ENCODE measurements around the gene ATP6V1G2. TPM values are rescaled to one million over a fixed set of nuclear protein-coding genes. Genes with fewer than 3 reads are reported as not detected.

Gene ATP6V1G2
- total and polyA plus RNA-seq, 2 of the 8 experiments (the other 6 are each of a cell fraction or from before 2014, with no cell fraction given) = 3.0 to 5.7 TPM

GRCh38 chr6:31533455-31533841 lies 13.0 kb downstream of the ATP6V1G2 start:
- CTCF ChIA-PET (ENCODE audit: partially characterized antibody) = interaction anchor here (0.6 kb wide), 1 partner anchor 40 kb away, joined by 3 read pairs; no protein-coding TSS in a partner anchor
- no peak overlapping the region for H3K56ac ChIP-seq (replicated peaks; ENCODE audit: insufficient read length, low read depth, low read length)
- H3K27ac ChIP-seq (ENCODE audit: low read depth, low read length) = no peak overlapping the region
- TF ChIP-seq TEAD4 (IDR thresholded peaks at IDR 0.05; ENCODE audit: low read depth, low read length) (no peak), POLR2A (IDR thresholded peaks at IDR 0.05; ENCODE audit: control extremely low read depth in 1 of 2, low read depth in 2 of 2, low read length in 2 of 2) (peak; percentile 24 to 64; a peak in 2 of 3 replicates)
- H3K79me2 ChIP-seq (ENCODE audit: control insufficient read depth in 1 of 2, insufficient read depth in 2 of 2, low read length in 2 of 2) = peaks cover 4 to 39% of the 10 kb centered on the region in 2 experiments; a peak in 3 of 4 replicates
- no peak overlapping the region for H4K91ac ChIP-seq (replicated peaks; ENCODE audit: insufficient read length, low read length)
- DNase-seq (ENCODE audit: low read depth in 1 of 2, low spot score in 2 of 2) (no peak), FAIRE-seq (no peak)
- peaks cover 10% of the 10 kb centered on the region; the same call in 1 of the 2 replicates for H3K79me1 ChIP-seq (ENCODE audit: low read depth, low read length)
- no peak overlapping the region for H3K9ac ChIP-seq (replicated peaks in 1 of 4; ENCODE audit: extremely low read depth in 1 of 4, low read depth in 3 of 4, low read length in 3 of 4)
- 95% methylated on average over 1 of the region's 1 CpG; no CpG with 5 or more reads in 1 of the 2 experiments for WGBS, 2 experiments (ENCODE audit: extremely low coverage in 1 of 2, insufficient coverage in 1 of 2, insufficient read length in 1 of 2, insufficient replicate concordance in 2 of 2, low coverage in 1 of 2, low lambda C conversion rate in 2 of 2, missing lambda C conversion rate in 1 of 2)
- H2BK12ac ChIP-seq (ENCODE audit: low read depth, low read length) = no peak overlapping the region
- H3K14ac ChIP-seq (ENCODE audit: insufficient read length) = no peak overlapping the region
- H3K4ac ChIP-seq (replicated peaks; ENCODE audit: insufficient read length, low read depth, low read length) = no peak overlapping the region
- no peak overlapping the region for H4K5ac ChIP-seq (ENCODE audit: insufficient read length, low read depth, low read length)
- H3K23ac ChIP-seq (ENCODE audit: insufficient read length) = no peak overlapping the region
- H2BK20ac ChIP-seq (ENCODE audit: low read length) = no peak overlapping the region
- no peak overlapping the region for H3K4me3 ChIP-seq (ENCODE audit: extremely low read depth in 1 of 4, insufficient read depth in 2 of 4, low read depth in 3 of 4, low read length in 4 of 4)
- no peak overlapping the region for H2BK15ac ChIP-seq (ENCODE audit: low read length)
- peaks cover 1 to 5% (median 4%) of the 10 kb centered on the region in 4 experiments; a peak in 4 of 7 replicates for H3K4me1 ChIP-seq (replicated peaks in 1 of 4; ENCODE audit: control insufficient read depth in 3 of 4, insufficient read depth in 4 of 4, low read length in 3 of 4)
- H4K8ac ChIP-seq (ENCODE audit: extremely low read depth, insufficient read depth, low read length) = no peak overlapping the region
- H2BK5ac ChIP-seq (ENCODE audit: low read depth, low read length) = no peak overlapping the region
- no peak overlapping the region for H3K4me2 ChIP-seq (ENCODE audit: insufficient read depth in 1 of 2, low read depth in 2 of 2, low read length in 2 of 2)
- no peak overlapping the region for H3K18ac ChIP-seq (ENCODE audit: extremely low read depth, low read length)
- H3K27me3 ChIP-seq (replicated peaks in 1 of 4; ENCODE audit: control insufficient read depth in 3 of 4, extremely low read depth in 1 of 4, insufficient read depth in 3 of 4, low read length in 3 of 4) = no peaks in the 10 kb centered on the region
- POLR2A ChIA-PET (ENCODE audit: partially characterized antibody) = interaction anchor here (0.6 to 18.4 kb wide), 12 partner anchors 3 to 119 kb away, joined by 3 to 428 read pairs (median 4); partner anchors contain the start of genes ATP6V1G2, BAG6, DDX39B and MCCD1
- H3K9me3 ChIP-seq (ENCODE audit: insufficient read depth in 2 of 2, low read depth in 1 of 2, low read length in 1 of 2) = no peaks in the 10 kb centered on the region
- peaks cover 70 to 93% (median 81%) of the 10 kb centered on the region in 4 experiments for H3K36me3 ChIP-seq (ENCODE audit: control insufficient read depth in 2 of 4, insufficient read depth in 4 of 4, low read length in 3 of 4)
- no peak overlapping the region for H2AK5ac ChIP-seq (ENCODE audit: low read depth, low read length)
- no peak overlapping the region for H2BK120ac ChIP-seq (replicated peaks; ENCODE audit: low read depth, low read length)
- no peaks in the 10 kb centered on the region for H3K23me2 ChIP-seq (ENCODE audit: low read depth, low read length)
- H2AFZ ChIP-seq (ENCODE audit: low read length) = no peak overlapping the region
- H4K20me1 ChIP-seq (replicated peaks in 1 of 2; ENCODE audit: control insufficient read depth in 1 of 2, insufficient read depth in 2 of 2, low read length in 2 of 2) = peaks cover 37 to 41% of the 10 kb centered on the region in 2 experiments

Measured in H1 (cell line).